Cerebellar nuclear complex (tissue), 1 donor: ENCODE data around the gene COX19.
"Not testable (repeated sequence)": the region's sequence is repeated elsewhere in the genome, so short reads cannot be mapped to it uniquely, and the experiment has no call there.

Source experiments
- DNase-seq, 2 experiments: peaks; one replicate each; lab custom pipeline; 2025; lab: John Stamatoyannopoulos, UW

The COX19 gene

GRCh38 chr7:960972-961371 is 14.4 kb downstream of the COX19 start:
- not testable (repeated sequence) for DNase-seq

DNA sequence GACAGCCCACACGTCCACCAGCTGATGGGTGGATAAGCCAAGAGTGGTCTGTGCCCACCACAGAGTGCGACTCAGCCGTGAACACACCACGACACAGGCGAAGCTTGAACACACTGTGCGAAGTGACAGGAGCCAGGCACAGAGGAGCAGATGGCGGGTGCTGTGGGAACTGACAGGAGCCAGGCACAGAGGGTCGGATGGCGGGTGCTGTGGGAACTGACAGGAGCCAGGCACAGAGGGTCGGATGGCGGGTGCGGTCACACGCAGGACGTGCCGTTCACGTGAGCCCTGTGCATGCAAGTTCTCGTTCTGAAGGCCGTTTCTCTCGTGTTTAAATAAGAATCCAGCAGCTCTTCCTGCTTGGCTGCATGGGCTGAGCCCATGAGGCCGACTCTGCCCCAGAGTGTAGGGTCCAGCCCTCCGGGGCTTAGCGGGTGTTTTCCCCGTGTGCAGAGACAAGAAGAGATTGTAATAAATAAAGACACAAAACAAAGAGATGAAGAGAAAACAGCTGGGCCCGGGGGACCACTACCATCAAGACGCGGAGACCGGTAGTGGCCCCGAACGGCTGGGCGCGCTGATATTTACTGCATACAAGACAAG is 15.0 kb downstream of the COX19 start:
- DNase-seq: no peak

GRCh38 chr7:959740-960139 is 15.6 kb downstream of the COX19 start:
- DNase-seq: not testable (repeated sequence)

DNA sequence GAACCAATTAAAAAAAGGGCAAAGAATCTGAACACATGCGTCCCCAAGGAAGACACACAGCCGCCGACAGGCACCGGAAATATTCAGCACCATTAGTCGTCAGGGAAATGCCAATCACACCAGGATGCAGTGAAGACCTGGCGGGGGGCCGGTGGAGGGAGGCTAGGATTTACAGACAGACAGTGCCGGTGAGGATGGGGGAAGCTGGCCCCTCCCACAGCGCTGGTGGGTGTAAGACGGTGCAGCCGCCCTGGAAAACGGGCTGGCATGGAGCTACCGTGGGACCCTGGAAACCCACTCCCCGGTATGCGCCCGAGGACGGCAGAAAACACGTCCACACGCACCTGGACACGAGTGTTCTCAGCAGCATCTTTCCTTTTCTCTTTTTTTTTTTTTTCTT is 16.1 kb downstream of the COX19 start:
- DNase-seq: no peak

- no peak for DNase-seq
Measured at GRCh38 chr7:958221-959200, 16.8 kb downstream of the COX19 start.

DNA sequence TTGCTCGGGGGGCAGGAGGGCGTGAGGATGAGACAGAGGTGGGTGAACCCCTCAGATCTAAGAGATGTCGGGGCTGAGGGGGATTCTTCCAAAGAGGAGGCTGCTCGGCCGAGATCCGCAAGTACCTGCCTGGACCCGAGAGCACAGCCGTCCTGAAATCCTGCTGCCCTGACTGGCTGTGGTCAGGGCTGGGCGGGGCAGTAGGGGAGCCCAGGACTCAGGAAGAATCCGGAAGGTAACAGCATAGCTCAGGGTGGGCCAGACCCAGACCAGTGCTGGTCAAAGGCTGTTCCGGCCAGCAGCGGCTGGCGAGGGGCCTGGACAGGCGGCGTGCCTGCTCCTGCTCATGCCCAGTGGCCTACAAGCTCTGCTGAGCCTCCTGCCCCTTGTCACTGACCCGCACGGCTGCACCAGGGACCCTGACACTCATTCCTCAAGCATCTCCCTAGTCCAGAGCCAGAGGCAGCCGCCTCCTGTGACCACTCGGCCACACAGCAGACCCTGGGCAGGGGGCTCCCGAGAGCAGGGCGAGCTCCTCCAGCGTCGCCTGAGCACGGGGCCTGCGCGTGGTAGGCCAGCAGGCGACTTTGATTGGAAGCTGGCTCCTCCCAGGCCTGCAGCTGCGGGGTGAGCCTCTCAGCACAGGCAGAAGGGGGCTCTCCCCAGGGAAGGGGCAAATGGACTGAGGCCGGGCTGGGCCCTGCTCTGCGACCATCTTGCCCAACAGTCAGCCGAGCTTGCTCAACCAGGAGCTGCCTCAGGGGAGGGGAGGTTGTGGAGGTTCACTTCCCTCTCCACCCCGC is 17.7 kb downstream of the COX19 start:
- DNase-seq: no peak

DNA sequence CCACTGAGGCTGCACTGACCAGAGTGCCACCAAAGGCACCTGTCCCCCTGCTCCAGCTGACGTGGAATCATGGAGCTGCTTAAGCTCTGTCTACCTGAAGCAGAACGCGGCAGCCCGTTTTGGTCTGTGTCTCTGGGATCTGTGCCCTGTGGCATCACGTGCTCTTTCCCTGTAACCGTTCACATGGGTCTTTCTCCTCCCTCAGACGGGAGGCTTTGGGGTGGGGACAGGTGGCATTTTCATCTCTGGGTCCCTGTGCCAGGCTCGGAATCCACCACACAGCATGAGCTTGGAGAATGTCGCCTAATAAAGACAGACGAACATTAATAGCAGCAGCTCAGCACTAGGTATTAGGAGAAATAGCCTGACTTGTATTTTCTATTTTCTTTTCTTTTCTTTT is 19.3 kb downstream of the COX19 start:
- DNase-seq: peak; percentile 81 to 97

- DNase-seq: no peak
Measured at GRCh38 chr7:954330-955238, 20.8 kb downstream of the COX19 start, which contains the start of gene ADAP1. ADAP1 (minus strand) TSS chr7:954680; CDS start chr7:954477, 203 bp downstream.

DNA sequence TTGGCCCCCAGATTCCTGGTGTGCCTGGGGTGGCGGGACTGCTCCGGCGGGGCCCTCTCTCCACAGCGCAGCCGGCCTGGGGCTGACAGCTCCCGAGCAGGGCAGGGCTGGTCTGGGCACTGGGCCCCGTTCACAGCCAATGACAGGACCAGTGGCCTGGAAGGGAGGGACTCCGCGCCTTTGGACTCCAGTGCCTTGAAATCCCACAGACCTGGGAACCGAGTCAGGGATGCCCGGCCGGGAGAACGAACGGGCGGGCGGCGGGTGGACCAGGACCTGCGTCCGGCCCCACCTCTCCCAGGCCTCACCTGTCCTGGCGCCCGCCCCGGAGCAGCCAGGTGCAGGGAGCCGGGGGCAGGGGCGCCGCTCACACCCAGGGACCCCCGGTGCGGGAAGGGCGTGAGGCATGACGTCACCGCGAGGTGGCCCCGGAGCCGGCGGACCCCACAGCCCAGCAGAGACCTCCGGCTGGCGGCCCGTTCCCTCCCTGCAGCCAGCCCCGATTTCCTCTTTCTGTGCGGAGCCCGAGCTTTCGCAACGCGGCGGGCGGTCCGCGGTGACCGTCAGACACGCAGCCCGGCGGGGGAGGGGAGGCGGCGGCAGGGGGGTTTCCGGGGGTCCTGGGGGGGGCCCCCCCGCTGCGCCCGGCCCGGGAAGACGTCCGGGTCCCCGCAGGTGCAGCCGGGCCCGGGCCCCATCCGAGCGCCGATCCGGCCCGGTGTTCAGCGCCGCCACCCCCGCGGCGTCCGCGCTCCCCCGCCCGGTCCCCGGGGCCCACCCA is 21.6 kb downstream of the COX19 start:
- DNase-seq: peak; percentile 63 to 82

DNA sequence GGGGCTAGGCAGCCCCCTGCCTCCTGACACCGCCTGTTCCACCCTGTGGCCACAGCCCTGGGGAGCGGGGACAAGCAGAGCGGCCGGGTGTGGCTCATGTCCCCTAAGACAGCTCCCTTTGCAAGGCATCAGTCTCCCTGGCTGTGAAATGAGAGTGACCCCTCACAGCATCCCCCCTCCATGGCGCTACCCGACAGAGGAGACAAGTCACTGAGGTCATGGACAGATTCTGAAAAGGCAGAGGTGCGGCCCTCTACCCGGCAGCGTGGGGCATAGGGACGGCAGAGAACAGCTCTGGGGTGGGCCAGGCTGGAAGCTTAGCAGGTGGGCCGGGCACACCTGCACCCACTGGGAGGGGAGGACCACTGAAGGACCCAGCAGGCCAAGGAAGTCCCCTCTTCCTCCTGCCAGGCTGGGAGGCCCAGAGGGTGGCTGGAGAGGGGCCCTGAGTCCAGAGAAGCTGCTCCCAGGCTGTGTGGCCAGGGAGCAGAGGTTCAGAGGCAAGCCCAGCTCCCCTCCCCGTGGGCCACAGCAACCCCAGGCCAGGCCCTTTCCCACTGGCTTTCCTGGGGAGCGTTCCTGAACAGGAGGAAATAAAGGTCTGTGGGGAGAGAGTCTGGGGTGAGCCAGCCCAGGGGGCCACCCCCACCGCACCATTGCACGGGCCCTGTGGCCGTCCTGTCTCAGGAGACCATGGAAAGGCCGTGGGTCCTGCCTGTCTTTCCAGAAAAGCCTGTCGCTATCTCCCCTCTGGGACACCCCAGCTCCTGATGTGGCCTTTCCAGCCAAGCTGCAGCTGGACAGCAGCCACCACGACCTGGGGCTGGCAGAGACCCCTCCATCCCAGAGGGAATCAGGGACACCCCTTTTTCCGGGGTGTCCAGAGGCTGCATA is 22.6 kb downstream of the COX19 start:
- no peak for DNase-seq

- DNase-seq: no peak
Measured at GRCh38 chr7:951881-952547, 23.3 kb downstream of the COX19 start.

GRCh38 chr7:949021-949934 is 26.1 kb downstream of the COX19 start:
- no peak for DNase-seq

- no peak for DNase-seq
Measured at GRCh38 chr7:947391-948210, 27.7 kb downstream of the COX19 start.

DNA sequence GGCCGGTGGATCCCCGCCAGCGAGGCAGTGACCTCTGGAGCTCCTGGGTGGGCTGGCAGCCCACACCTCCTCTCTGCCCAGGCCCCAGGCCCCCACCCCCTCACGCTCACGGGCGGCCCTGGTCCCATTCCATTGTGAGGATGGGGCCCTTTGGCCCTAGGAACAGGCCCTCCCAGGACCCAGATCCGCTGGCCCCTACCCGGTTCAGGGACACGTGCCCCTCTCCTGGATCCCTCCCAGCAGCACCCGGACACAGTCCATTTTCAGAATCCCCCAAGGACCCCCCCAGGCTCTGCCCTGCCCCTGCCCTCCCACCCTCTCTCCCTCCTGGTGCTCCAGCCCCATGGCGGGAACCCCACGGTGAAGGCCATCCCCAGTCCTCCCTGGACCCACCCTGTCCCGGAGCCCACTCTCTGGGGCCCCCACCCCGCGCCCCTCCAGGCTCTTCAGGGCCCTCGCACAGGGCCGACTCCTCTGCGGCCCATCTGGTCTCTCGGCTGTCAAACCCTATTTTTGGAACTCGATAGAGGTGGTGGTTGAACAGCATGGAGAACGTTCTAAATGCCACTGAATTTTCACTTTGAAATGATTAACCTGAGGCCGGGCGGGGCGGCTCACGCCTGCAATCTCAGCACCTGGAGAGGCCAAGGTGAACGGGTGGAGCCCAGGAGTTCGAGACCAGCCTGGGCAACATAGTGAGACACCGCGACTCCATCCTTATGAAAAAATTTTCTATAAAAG is 28.9 kb downstream of the COX19 start:
- no peak for DNase-seq

- no peak for DNase-seq
Measured at GRCh38 chr7:945556-946255, 29.6 kb downstream of the COX19 start.

DNA sequence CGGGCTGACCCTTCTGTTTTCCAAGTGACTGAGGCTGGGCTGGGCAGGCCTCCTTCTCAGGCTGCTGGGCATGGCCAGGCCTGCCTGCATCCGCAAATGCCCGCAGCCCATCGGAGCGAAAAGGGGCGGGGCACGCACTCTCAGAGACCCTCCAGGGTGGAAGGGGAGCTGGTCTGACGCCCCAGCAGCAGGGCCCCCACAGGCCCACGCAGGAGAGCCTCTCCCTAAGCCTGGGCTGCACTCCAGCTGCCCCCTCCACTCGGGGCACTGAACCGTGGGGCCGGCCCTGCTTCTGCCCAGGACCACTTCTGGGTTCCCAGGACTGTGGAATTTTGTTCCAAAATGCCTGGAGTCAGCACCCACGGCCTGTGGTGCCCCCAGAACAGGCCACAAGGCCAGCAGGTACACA is 30.2 kb downstream of the COX19 start:
- DNase-seq: no peak
